Vagina (tissue), 2 donors: ENCODE results near the gene BTBD6.

ENCODE experiments used
- POLR2AphosphoS5 ChIP-seq, 2 donors: sonication (generic); formaldehyde crosslinking; IDR thresholded peaks; one replicate each; pipeline ENCODE4 v1.9.0; 2017; ENCODE audit warnings: antibody characterized with exemption in 2 of 2, mild to moderate bottlenecking in 2 of 2, low read depth in 1 of 2; ENCODE audit not compliant: insufficient read depth in 1 of 2
- TF ChIP-seq, protein P1 (sequence below), 3 experiments: fragments of 450-650 bp in 2 of 3; fragments of 200-600 bp in 1 of 3; sonication (generic) in 1 of 3; IDR thresholded peaks; one replicate each; pipeline ENCODE4 v1.5.1; 2017 to 2019; ENCODE audit warnings: antibody characterized with exemption in 3 of 3, mild to moderate bottlenecking in 2 of 3, moderate library complexity in 2 of 3

DNA sequence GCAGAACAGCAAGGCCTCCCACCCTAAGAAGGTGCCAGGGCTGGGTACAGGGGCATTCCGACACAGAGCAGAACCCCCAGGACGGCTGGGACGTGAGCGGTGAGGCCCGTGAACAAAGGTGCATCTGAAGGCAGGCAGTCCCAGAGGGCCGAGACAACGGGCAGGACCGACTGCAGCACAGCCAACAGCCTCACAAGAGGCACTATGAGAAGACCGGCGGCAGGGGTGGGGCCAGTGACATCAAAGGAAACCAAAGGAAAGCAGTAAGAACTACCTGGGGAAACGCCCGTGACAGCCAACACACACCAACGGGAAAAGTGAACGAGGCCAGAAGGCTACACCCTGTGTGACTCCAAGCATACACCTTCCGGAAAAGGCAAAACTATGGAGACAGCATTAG, 9.1 kb downstream of the BTBD6 start:
- TF ChIP-seq POLR2AphosphoS5 (IDR thresholded peaks at IDR 0.05; ENCODE audit: insufficient read depth in 1 of 2, low read depth in 1 of 2) = no peak
- TF ChIP-seq, protein P1, sequence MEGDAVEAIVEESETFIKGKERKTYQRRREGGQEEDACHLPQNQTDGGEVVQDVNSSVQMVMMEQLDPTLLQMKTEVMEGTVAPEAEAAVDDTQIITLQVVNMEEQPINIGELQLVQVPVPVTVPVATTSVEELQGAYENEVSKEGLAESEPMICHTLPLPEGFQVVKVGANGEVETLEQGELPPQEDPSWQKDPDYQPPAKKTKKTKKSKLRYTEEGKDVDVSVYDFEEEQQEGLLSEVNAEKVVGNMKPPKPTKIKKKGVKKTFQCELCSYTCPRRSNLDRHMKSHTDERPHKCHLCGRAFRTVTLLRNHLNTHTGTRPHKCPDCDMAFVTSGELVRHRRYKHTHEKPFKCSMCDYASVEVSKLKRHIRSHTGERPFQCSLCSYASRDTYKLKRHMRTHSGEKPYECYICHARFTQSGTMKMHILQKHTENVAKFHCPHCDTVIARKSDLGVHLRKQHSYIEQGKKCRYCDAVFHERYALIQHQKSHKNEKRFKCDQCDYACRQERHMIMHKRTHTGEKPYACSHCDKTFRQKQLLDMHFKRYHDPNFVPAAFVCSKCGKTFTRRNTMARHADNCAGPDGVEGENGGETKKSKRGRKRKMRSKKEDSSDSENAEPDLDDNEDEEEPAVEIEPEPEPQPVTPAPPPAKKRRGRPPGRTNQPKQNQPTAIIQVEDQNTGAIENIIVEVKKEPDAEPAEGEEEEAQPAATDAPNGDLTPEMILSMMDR (IDR thresholded peaks at IDR 0.05) = no peak
